Muscle layer of colon (tissue), 2 donors: ENCODE measurements around the gene OR2F1.

Experiments used
- H3K27ac ChIP-seq: one replicate; pipeline ENCODE4 v1.7.0; 2013; ENCODE audit warnings: low read depth, mild to moderate bottlenecking, low read length, moderate library complexity
- H3K27me3 ChIP-seq, 2 donors: one replicate each; pipeline ENCODE4 v1.7.0; 2013; ENCODE audit warnings: low read length in 2 of 2, mild to moderate bottlenecking in 2 of 2; ENCODE audit not compliant: insufficient read depth in 2 of 2, control insufficient read depth in 1 of 2
- H3K36me3 ChIP-seq: one replicate; pipeline ENCODE4 v1.7.0; 2013; ENCODE audit warnings: mild to moderate bottlenecking, low read length; ENCODE audit not compliant: insufficient read depth
- H3K4me1 ChIP-seq: one replicate; pipeline ENCODE4 v1.7.0; 2013; ENCODE audit warnings: mild to moderate bottlenecking, low read length; ENCODE audit not compliant: insufficient read depth
- H3K4me3 ChIP-seq, 2 donors: one replicate each; pipeline ENCODE4 v1.7.0; 2013; ENCODE audit warnings: low read length in 2 of 2, low read depth in 1 of 2, mild to moderate bottlenecking in 1 of 2, moderate library complexity in 1 of 2
- H3K9ac ChIP-seq: one replicate; pipeline ENCODE4 v1.7.0; 2013; ENCODE audit warnings: low read length
- H3K9me3 ChIP-seq: one replicate; pipeline ENCODE4 v1.7.0; 2013; ENCODE audit warnings: mild to moderate bottlenecking, low read length
- donor health status: abdominal sarcoma.
- donor health status: Adenocarcinoma of cecum.

Gene OR2F1

DNA sequence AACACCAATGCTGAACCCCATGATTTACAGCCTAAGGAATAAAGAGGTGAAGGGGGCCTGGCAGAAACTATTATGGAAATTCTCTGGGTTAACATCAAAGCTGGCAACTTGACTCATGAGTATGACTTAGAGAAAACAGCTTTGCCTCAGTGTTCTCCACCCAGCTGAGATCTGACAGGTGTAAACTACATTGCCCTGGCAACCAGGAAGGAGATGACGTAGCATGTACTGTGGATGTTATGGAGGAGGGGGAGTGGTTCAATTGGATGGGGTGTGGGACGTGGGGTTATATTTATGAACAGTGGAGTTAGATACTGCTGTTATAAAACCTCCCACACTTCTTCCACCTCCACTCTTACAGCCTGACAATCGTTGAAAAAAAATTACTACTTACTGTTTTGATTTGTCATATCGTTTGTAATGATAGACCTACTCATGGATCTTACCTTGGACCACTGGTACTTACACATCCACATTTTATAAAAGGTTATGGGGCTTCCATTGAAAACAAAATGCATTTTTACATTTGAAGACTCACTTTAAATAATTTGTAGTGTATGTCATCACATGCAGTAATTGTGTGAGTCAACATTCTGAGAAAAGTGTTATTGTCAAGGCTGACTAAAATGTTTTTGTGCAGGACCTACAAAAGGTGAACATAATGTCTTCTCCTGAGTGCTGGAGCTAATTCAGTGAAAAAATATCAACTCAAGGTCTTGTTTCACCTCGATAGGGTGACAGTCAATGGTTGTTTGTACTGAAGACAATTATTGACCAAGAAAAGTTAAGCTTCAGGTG is 6.4 kb downstream of the OR2F1 start:
- Histone ChIP-seq H3K27me3 (no peaks in the 10 kb centered on the region), H3K4me3 (no peak overlapping the region), H3K9me3 (no peaks in the 10 kb centered on the region), H3K27ac (no peak overlapping the region), H3K9ac (no peak overlapping the region), H3K4me1 (no peaks in the 10 kb centered on the region), H3K36me3 (no peaks in the 10 kb centered on the region)

DNA sequence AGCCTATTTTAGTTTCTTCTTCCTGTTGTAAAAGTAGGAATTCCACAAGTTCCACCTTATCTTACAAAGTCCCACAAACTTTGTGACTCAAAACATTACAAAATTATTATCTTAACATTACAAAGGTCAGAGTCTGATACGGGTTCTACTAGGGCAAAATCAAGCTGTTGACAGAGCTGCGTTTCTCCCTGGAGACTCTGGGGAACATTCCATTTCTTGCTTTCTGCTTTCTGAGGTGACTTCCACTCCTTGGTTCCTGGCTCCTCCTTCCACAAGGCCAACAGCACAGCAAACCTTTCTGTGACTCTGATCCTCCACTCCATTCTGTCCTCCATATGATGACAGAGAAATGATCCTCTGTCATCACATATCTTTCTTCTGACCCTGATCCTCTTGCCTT is 10.6 kb downstream of the OR2F1 start:
- H3K4me3 ChIP-seq = no peak overlapping the region
- H3K9ac ChIP-seq = no peak overlapping the region
- no peaks in the 10 kb centered on the region for H3K27me3 ChIP-seq
- no peak overlapping the region for H3K27ac ChIP-seq
- no peaks in the 10 kb centered on the region for H3K9me3 ChIP-seq
- H3K36me3 ChIP-seq = no peaks in the 10 kb centered on the region
- H3K4me1 ChIP-seq = no peaks in the 10 kb centered on the region

GRCh38 chr7:143967398-143967797 is 12.8 kb downstream of the OR2F1 start:
- no peaks in the 10 kb centered on the region for H3K9me3 ChIP-seq
- H3K36me3 ChIP-seq = no peaks in the 10 kb centered on the region
- no peaks in the 10 kb centered on the region for H3K4me1 ChIP-seq
- no peak overlapping the region for H3K27ac ChIP-seq
- no peaks in the 10 kb centered on the region for H3K27me3 ChIP-seq
- H3K9ac ChIP-seq = no peak overlapping the region
- H3K4me3 ChIP-seq = no peak overlapping the region

DNA sequence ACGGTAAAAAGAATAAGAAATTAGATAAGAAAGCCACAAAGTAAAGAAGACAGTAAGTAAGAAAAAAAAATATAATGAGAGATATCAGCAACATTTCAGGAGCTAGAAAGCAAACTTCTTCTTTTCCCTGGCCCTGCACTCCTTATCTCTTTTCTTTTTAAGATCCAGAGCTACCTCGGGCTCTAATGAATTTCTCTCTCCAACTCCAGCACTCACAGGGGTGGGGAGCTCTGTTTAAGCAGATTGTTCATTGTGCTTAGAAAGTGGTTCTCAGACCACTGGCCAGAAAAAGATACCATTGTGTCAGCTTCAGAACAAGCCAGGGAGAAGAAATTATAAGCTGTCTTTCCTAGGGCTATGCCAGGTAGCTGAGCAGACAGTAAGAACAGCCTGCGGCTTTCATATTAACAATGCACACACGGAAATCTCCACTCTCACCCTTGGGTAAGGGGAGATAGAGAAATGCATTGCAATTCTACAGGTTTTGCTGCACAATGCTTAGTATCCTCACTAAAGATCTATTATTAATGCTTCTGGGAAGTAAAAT is 19.3 kb downstream of the OR2F1 start:
- Histone ChIP-seq H3K27ac (no peak overlapping the region), H3K36me3 (no peaks in the 10 kb centered on the region), H3K27me3 (no peaks in the 10 kb centered on the region), H3K9me3 (no peaks in the 10 kb centered on the region), H3K4me3 (no peak overlapping the region), H3K4me1 (no peaks in the 10 kb centered on the region), H3K9ac (no peak overlapping the region)

DNA sequence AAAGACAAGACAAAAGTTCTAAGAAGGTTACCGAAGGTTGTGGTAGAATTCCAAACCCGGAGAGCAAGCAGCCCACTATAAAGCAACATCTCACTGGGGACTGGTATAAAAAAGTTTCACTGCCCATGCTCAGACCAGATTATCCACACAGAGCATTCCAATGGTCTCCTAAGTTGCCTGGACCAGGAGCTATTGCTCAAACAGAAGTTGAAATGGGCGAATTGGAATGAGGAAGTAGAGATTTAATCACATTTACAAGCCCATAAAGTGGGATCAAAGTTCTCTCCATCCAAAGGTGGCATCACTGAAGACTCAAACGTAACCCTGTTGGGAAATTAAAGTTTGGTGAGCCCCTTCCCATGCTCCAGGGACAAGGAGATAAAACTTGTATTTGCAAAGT is 19.8 kb downstream of the OR2F1 start:
- Histone ChIP-seq H3K27me3 (no peaks in the 10 kb centered on the region), H3K27ac (no peak overlapping the region), H3K4me3 (no peak overlapping the region), H3K9ac (no peak overlapping the region), H3K9me3 (no peaks in the 10 kb centered on the region), H3K4me1 (no peaks in the 10 kb centered on the region), H3K36me3 (no peaks in the 10 kb centered on the region)

DNA sequence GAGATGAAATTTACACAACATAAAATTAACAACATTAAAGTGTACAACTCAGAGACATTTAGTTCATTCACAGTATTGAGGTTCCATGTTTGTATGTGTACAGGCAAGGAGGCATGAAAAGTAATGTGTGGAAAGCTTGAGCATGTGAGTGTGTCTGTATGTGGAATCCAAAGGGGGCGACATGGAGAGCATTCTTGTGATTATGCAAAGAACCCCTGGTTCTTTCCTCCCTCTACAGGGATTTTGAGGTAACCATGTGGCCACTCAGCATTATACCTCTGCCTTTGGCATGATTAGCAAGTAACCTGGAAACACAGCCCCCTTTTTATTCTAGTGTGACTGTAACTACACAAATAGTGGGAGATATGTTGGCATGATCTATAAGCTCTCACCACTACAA is 21.0 kb downstream of the OR2F1 start:
- Histone ChIP-seq H3K36me3 (no peaks in the 10 kb centered on the region), H3K9ac (no peak overlapping the region)

DNA sequence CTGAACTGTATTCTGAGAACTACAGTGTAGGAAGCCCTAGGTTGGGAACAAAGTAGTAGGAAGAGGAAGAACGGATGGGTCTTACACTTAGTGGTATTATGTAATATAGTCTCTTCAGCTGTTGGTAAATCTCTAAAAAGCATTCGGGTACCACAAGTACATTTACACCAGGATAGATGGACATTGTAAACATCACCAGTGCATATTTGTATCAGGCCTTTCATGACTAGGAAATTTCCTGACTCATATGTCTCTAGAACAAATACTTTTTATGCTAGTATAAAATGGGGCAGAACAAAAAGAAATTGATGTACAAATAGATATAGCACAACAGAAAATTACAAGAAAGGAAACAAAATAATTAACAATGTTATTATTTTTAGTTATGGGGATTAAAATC is 23.9 kb downstream of the OR2F1 start:
- H3K9ac ChIP-seq = no peak overlapping the region
- H3K4me3 ChIP-seq = no peak overlapping the region
- H3K27me3 ChIP-seq = no peaks in the 10 kb centered on the region
- no peaks in the 10 kb centered on the region for H3K4me1 ChIP-seq
- H3K27ac ChIP-seq = no peak overlapping the region
- no peaks in the 10 kb centered on the region for H3K36me3 ChIP-seq
- H3K9me3 ChIP-seq = no peaks in the 10 kb centered on the region

More for the DNA sequence above, 21.0 kb downstream of the OR2F1 start:
- Histone ChIP-seq H3K27me3 (no peaks in the 10 kb centered on the region), H3K27ac (no peak overlapping the region), H3K4me1 (no peaks in the 10 kb centered on the region), H3K4me3 (no peak overlapping the region), H3K9me3 (no peaks in the 10 kb centered on the region)

GRCh38 chr7:143979359-143979758 is 24.7 kb downstream of the OR2F1 start:
- H3K27me3 ChIP-seq = no peaks in the 10 kb centered on the region
- no peaks in the 10 kb centered on the region for H3K36me3 ChIP-seq
- H3K4me1 ChIP-seq = no peaks in the 10 kb centered on the region
- no peaks in the 10 kb centered on the region for H3K9me3 ChIP-seq
- H3K4me3 ChIP-seq = no peak overlapping the region
- H3K9ac ChIP-seq = no peak overlapping the region
- no peak overlapping the region for H3K27ac ChIP-seq

- Histone ChIP-seq H3K9ac (no peak overlapping the region), H3K4me1 (no peaks in the 10 kb centered on the region), H3K27me3 (no peaks in the 10 kb centered on the region), H3K4me3 (no peak overlapping the region), H3K9me3 (no peaks in the 10 kb centered on the region), H3K36me3 (no peaks in the 10 kb centered on the region), H3K27ac (no peak overlapping the region)
Measured at GRCh38 chr7:143979998-143980397, 25.4 kb downstream of the OR2F1 start.

DNA sequence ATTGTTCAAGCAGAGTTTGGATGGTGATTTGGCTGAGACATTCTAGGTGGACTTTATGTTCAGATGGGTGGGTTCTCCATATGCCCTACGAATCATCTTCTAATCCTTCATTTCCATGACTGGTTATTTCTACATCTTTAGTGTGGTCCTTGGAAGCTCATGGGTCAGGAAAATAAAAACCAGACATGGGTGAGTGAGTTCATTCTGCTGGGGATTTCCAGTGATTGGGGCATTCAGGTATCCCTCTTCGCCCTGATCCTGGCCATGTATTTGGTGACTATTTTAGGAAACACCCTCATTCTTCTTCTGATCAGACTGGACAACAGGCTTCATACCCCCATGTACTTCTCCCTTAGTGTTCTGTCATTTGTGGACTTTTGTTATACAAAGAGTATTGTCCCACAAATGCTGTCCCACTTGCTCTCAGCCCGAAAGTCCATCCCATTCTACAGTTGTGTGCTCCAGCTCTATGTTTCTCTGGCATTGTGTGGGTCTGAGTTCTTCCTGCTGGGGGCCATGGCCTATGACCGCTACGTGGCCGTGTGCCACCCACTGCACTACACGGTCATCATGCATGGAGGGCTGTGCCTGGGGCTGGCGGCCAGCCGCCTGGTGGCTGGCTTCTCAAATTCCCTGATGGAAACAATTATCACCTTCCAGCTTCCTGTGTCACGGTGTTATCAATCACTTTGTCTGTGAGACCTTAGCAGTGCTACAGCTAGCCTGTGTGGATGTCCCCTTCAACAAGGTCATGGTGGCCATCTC is 26.3 kb downstream of the OR2F1 start:
- Histone ChIP-seq H3K9ac (no peak overlapping the region), H3K27me3 (no peaks in the 10 kb centered on the region)

DNA sequence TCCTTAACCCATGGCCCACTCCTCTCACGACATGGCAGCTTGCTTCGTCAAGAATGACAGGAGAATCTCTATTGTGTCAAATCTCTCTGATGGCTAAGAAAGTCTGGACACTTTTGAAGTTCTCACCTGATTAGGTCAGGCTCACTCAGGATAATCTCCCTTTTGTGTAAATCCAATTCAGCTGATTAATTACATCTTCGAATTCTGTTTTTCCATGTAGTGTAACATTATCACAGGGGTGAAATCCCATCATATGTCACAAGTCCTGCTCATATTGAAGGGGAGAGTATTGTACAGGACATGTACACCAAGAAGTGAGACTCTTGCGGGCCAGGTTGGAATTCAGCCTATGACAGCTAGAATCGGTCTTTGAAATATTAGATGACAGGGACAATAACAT is 29.3 kb downstream of the OR2F1 start:
- no peaks in the 10 kb centered on the region for H3K9me3 ChIP-seq
- peaks cover 4% of the 10 kb centered on the region for H3K4me1 ChIP-seq
- H3K9ac ChIP-seq = no peak overlapping the region
- H3K27ac ChIP-seq = no peak overlapping the region
- H3K4me3 ChIP-seq = no peak overlapping the region
- no peaks in the 10 kb centered on the region for H3K36me3 ChIP-seq
- no peaks in the 10 kb centered on the region for H3K27me3 ChIP-seq

More for the DNA sequence above, 26.3 kb downstream of the OR2F1 start:
- H3K4me1 ChIP-seq = no peaks in the 10 kb centered on the region
- H3K36me3 ChIP-seq = no peaks in the 10 kb centered on the region
- no peak overlapping the region for H3K27ac ChIP-seq
- H3K4me3 ChIP-seq = no peak overlapping the region
- H3K9me3 ChIP-seq = no peaks in the 10 kb centered on the region
